Measurements from ENCODE around the gene GALNT7. TPM values are rescaled to one million over a fixed set of nuclear protein-coding genes. Genes with fewer than 3 reads are reported as not detected.

GALNT7 gene
- total and polyA plus RNA-seq, 4 donors, result 0.65 to 13.0 (median 2.1) TPM

GRCh38 chr4:173169178-173169427, 492 bp downstream of the GALNT7 start:
- H3K36me3 ChIP-seq (ENCODE audit: control insufficient read depth in 4 of 4, insufficient read depth in 3 of 4, low read depth in 1 of 4, low read length in 3 of 4), result no peaks in the 10 kb centered on the region
- 1% methylated on average over 41 of the region's 41 CpGs for WGBS
- H3K9ac ChIP-seq (ENCODE audit: low read depth in 1 of 2, low read length in 2 of 2), result no peak overlapping the region
- no peaks in the 10 kb centered on the region for H3K9me3 ChIP-seq (ENCODE audit: control insufficient read depth in 4 of 4, low read length in 3 of 4)
- H3K4me3 ChIP-seq (ENCODE audit: low read depth in 1 of 3, low read length in 3 of 3), result peak overlapping the region in 2 of 3 donors; percentile 55 to 88
- H3K4me1 ChIP-seq (ENCODE audit: control insufficient read depth in 4 of 4, insufficient read depth in 4 of 4, low read length in 3 of 4), result peaks cover 3 to 20% (median 13%) of the 10 kb centered on the region in 4 donors
- TF ChIP-seq YY1 (IDR thresholded peaks at IDR 0.05) (no peak), ATF3 (IDR thresholded peaks at IDR 0.05) (no peak), SP1 (IDR thresholded peaks at IDR 0.05) (no peak), FOXA2 (IDR thresholded peaks at IDR 0.05) (no peak), EGR1 (IDR thresholded peaks at IDR 0.05; ENCODE audit: low read depth in 2 of 2) (no peak), NR2F2 (IDR thresholded peaks at IDR 0.05) (no peak), MAX (IDR thresholded peaks at IDR 0.05) (no peak), REST (IDR thresholded peaks at IDR 0.05) (no peak), HNF4A (conservative IDR thresholded peaks at IDR 0.05) (no peak), CTCF (IDR thresholded peaks at IDR 0.05; ENCODE audit: low read depth, low read length, missing input control) (no peak), ZBTB33 (IDR thresholded peaks at IDR 0.05) (no peak), TAF1 (conservative IDR thresholded peaks at IDR 0.05) (no peak), FOXA1 (IDR thresholded peaks at IDR 0.05) (no peak), HNF4G (IDR thresholded peaks at IDR 0.05) (no peak), RAD21 (IDR thresholded peaks at IDR 0.05) (no peak)
- DNase-seq (ENCODE audit: low spot score), result peak; percentile 43
- peak overlapping the region; percentile 58 to 80 for H3K27ac ChIP-seq (ENCODE audit: low read depth in 1 of 2, low read length in 2 of 2)
- peaks cover 0 to 4% (median 1%) of the 10 kb centered on the region in 4 donors for H3K27me3 ChIP-seq (ENCODE audit: control insufficient read depth in 4 of 4, insufficient read depth in 4 of 4, low read length in 3 of 4)

GRCh38 chr4:173169428-173170181, 994 bp downstream of the GALNT7 start:
- peak; percentile 56 for DNase-seq (ENCODE audit: low spot score)
- Histone ChIP-seq H3K9ac (ENCODE audit: low read depth in 1 of 2, low read length in 2 of 2) (peak overlapping the region in 1 of 2 donors; percentile 23), H3K4me1 (ENCODE audit: control insufficient read depth in 4 of 4, insufficient read depth in 4 of 4, low read length in 3 of 4) (peaks cover 3 to 20% (median 14%) of the 10 kb centered on the region in 4 donors)

More at GRCh38 chr4:173169428-173170181, 994 bp downstream of the GALNT7 start:
- Histone ChIP-seq H3K27me3 (ENCODE audit: control insufficient read depth in 4 of 4, insufficient read depth in 4 of 4, low read length in 3 of 4) (peaks cover 0 to 4% (median 1%) of the 10 kb centered on the region in 4 donors), H3K4me3 (ENCODE audit: low read depth in 1 of 3, low read length in 3 of 3) (peak overlapping the region in 2 of 3 donors; percentile 55 to 88), H3K27ac (ENCODE audit: low read depth in 1 of 2, low read length in 2 of 2) (peak overlapping the region; percentile 58 to 80), H3K36me3 (ENCODE audit: control insufficient read depth in 4 of 4, insufficient read depth in 3 of 4, low read depth in 1 of 4, low read length in 3 of 4) (no peaks in the 10 kb centered on the region), H3K9me3 (ENCODE audit: control insufficient read depth in 4 of 4, low read length in 3 of 4) (no peaks in the 10 kb centered on the region)
- TF ChIP-seq HNF4G (IDR thresholded peaks at IDR 0.05), result no peak
- no peak for TF ChIP-seq TAF1 (conservative IDR thresholded peaks at IDR 0.05)
- TF ChIP-seq MAX (IDR thresholded peaks at IDR 0.05), result no peak
- no peak for TF ChIP-seq HNF4A (conservative IDR thresholded peaks at IDR 0.05)
- TF ChIP-seq EGR1 (IDR thresholded peaks at IDR 0.05; ENCODE audit: low read depth in 2 of 2), result no peak
- no peak for TF ChIP-seq CTCF (IDR thresholded peaks at IDR 0.05; ENCODE audit: low read depth, low read length, missing input control)
- 1% methylated on average over 92 of the region's 92 CpGs for WGBS
